A549 (cell line): ENCODE measurements around the gene ANK3. TPM values are rescaled to one million over a fixed set of nuclear protein-coding genes. Genes with fewer than 3 reads are reported as not detected.
A peak's percentile ranks its signal among the peaks of the same experiment; 100 is the strongest.

Experiments
- ATAC-seq, 2 experiments: fragments of 200-7000 bp in 1 of 2; fragments of >200 bp in 1 of 2; cut with Nextera tagmentation in 1 of 2; cut with Tn5 transposase in 1 of 2; 3 replicates each; pipeline versions ENCODE4 v1.8.0 to v1.9.1; 2018 to 2020; ENCODE audit warnings: mild to moderate bottlenecking in 1 of 2, moderate library complexity in 1 of 2
- CTCF ChIA-PET: fragments of 300-600 bp; sonication (Branson Sonifier 250); formaldehyde crosslinking; extraction: SDS; loops from one replicate; lab custom pipeline; 2021; ENCODE audit warnings: antibody characterized with exemption, inconsistent platforms; lab: Yijun Ruan, JAX
- POLR2A ChIA-PET: fragments of 350-600 bp; formaldehyde crosslinking; extraction: SDS; loops from one replicate; lab custom pipeline; 2021; ENCODE audit warnings: antibody characterized with exemption, inconsistent platforms; lab: Yijun Ruan, JAX
- DNase-seq, 2 experiments: peaks; one replicate each; pipeline versions ENCODE4 v3.0.0 to v3.0.0-alpha.2; 2011 to 2016; ENCODE audit warnings: low read depth in 1 of 2, low spot score in 1 of 2
- FAIRE-seq: peaks from 2 replicates; lab custom pipeline; 2011; peaks lifted over from hg19 to GRCh38; lab: Jason Lieb, UNC
- H3K27ac ChIP-seq, 2 experiments: fragments of >200 bp; sonication (Bioruptor Twin); formaldehyde crosslinking; 3 replicates each; pipeline ENCODE4 v1.5.1; 2016 to 2017
- H3K4me1 ChIP-seq: fragments of >200 bp; sonication (Bioruptor Twin); formaldehyde crosslinking; 3 replicates; pipeline ENCODE4 v1.6.1; 2016
- H3K4me2 ChIP-seq: fragments of >200 bp; sonication (Bioruptor Twin); formaldehyde crosslinking; 3 replicates; pipeline ENCODE4 v1.6.1; 2016
- H3K4me3 ChIP-seq: fragments of >200 bp; sonication (Bioruptor Twin); formaldehyde crosslinking; 3 replicates; pipeline ENCODE4 v1.5.1; 2016
- H3K9me3 ChIP-seq: fragments of >200 bp; sonication (Bioruptor Twin); formaldehyde crosslinking; 3 replicates; pipeline ENCODE4 v1.6.1; 2016
- BHLHE40 ChIP-seq: IDR thresholded peaks from 2 replicates; pipeline ENCODE4 v1.6.1; 2012; ENCODE audit warnings: low read depth, low read length, inconsistent platforms
- CBX2 ChIP-seq: fragments of 200-600 bp; sonication (generic); IDR thresholded peaks from 2 replicates; pipeline ENCODE4 v1.6.1; 2016; ENCODE audit warnings: low read depth, mild to moderate bottlenecking, borderline replicate concordance
- CEBPB ChIP-seq, 2 experiments: fragments of >200 bp in 1 of 2; sonication (Bioruptor Twin) in 1 of 2; formaldehyde crosslinking in 1 of 2; IDR thresholded peaks; 2 replicates each; pipeline ENCODE4 v1.6.1; 2012 to 2016
- E2F6 ChIP-seq: IDR thresholded peaks from 2 replicates; pipeline ENCODE4 v1.6.1; 2012; ENCODE audit warnings: low read depth, borderline replicate concordance
- ELK1 ChIP-seq: fragments of 150-350 bp; IDR thresholded peaks from 2 replicates; pipeline ENCODE4 v1.6.1; 2014; ENCODE audit warnings: low read depth, mild to moderate bottlenecking, low read length
- FOSL2 ChIP-seq, 2 experiments: fragments of 450-650 bp in 1 of 2; fragments of >200 bp in 1 of 2; sonication (Bioruptor Twin) in 1 of 2; formaldehyde crosslinking; IDR thresholded peaks; 2 replicates each; pipeline versions ENCODE4 v1.5.0 to v1.6.1; 2016 to 2020; ENCODE audit warnings: mild to moderate bottlenecking in 1 of 2, moderate library complexity in 1 of 2
- GATA3 ChIP-seq: IDR thresholded peaks from 2 replicates; pipeline ENCODE4 v1.6.1; 2012; ENCODE audit warnings: borderline replicate concordance
- JUN ChIP-seq, 2 experiments: fragments of >200 bp; sonication (Bioruptor Twin); formaldehyde crosslinking; IDR thresholded peaks; 2 replicates in 1 of 2; 3 replicates in 1 of 2; pipeline ENCODE4 v1.6.1; 2016 to 2017
- KDM5A ChIP-seq: fragments of 200-600 bp; sonication (generic); IDR thresholded peaks from 2 replicates; pipeline ENCODE4 v1.6.1; 2016; ENCODE audit warnings: antibody characterized with exemption, mild to moderate bottlenecking
- MAX ChIP-seq: IDR thresholded peaks from 2 replicates; pipeline ENCODE4 v1.6.1; 2012
- NPAS2 ChIP-seq: fragments of 250-450 bp; sonication (Bioruptor Pico); IDR thresholded peaks from 2 replicates; pipeline ENCODE4 v1.8.0; 2022; ENCODE audit warnings: mild to moderate bottlenecking, moderate library complexity, borderline replicate concordance
- NR3C1 ChIP-seq: fragments of >200 bp; sonication (Bioruptor Twin); formaldehyde crosslinking; IDR thresholded peaks from 3 replicates; pipeline ENCODE4 v1.6.1; 2017
- PBX3 ChIP-seq: IDR thresholded peaks from 2 replicates; pipeline ENCODE4 v1.6.1; 2012
- TFCP2L1 ChIP-seq: fragments of 250-450 bp; sonication (Bioruptor Pico); IDR thresholded peaks from 2 replicates; pipeline ENCODE4 v1.5.0; 2021; ENCODE audit warnings: mild to moderate bottlenecking
- USF2 ChIP-seq: fragments of 450-650 bp; IDR thresholded peaks from 2 replicates; pipeline ENCODE4 v1.6.1; 2014; ENCODE audit warnings: antibody characterized with exemption
- ZFP36 ChIP-seq: fragments of 450-650 bp; IDR thresholded peaks from 2 replicates; pipeline ENCODE4 v1.6.1; 2014; ENCODE audit warnings: borderline replicate concordance; ENCODE audit not compliant: partially characterized antibody
- ZNF302 ChIP-seq: fragments of 250-450 bp; sonication (Bioruptor Pico); IDR thresholded peaks from 2 replicates; pipeline ENCODE4 v1.9.0; 2021; ENCODE audit warnings: inconsistent platforms, mild to moderate bottlenecking, moderate library complexity
- ZSCAN20 ChIP-seq: fragments of 250-450 bp; sonication (Bioruptor Pico); IDR thresholded peaks from 2 replicates; pipeline ENCODE4 v1.8.0; 2022; ENCODE audit warnings: mild to moderate bottlenecking, moderate library complexity
- WGBS: methylation state at CpG from one replicate; pipeline ENCODE4 v1.1.6; 2017; ENCODE audit errors: missing lambda C conversion rate; 5-methylcytosine and 5-hydroxymethylcytosine counted together
- polyA plus RNA-seq, 4 experiments: library from polyadenylated mRNA; depleted of rRNA in 3 of 4; stranded (reverse); fragments of >200 nt; fragmentation: RNase III in 1 of 4; extraction: RNeasy Plus Mini Kit Qiagen cat#74134 plus additional on column Dnase treatment in 1 of 4; gene quantifications; 2 replicates in 3 of 4; 3 replicates in 1 of 4; pipeline ENCODE4 v1.2.3, GENCODE V29; 2011 to 2017

Gene ANK3
- polyA plus RNA-seq, 2 of the 4 experiments (the other 2 are of a cell fraction), result 0.56 to 5.4 TPM

GRCh38 chr10:60186315-60187071 is 203.2 kb downstream of the ANK3 start (continued):
- TF ChIP-seq MAX, result peak; percentile 62
- 0 out of 2 replicates have a peak, but pooled peaks have one; percentile 22 for TF ChIP-seq GATA3
- peak; percentile 28; the same call in 1 of the 2 replicates for TF ChIP-seq E2F6
- TF ChIP-seq KDM5A, result no peak
- no peak for TF ChIP-seq BHLHE40
- no peak for TF ChIP-seq ZSCAN20 (CRISPR knock-in tag)

GRCh38 chr10:60185421-60185820 is 204.3 kb downstream of the ANK3 start:
- FAIRE-seq, result no peak
- no peak for DNase-seq
- Histone ChIP-seq H3K4me2 (peak overlapping the region; percentile 71; the same call in 2 of the 3 replicates), H3K9me3 (peaks cover 1% of the 10 kb centered on the region; the same call in 1 of the 3 replicates), H3K4me1 (peaks cover 27% of the 10 kb centered on the region), H3K27ac (no peak overlapping the region), H3K4me3 (no peak overlapping the region)
- TF ChIP-seq TFCP2L1 (CRISPR knock-in tag) (no peak), JUN (IDR thresholded peaks at IDR 0.05) (no peak), CEBPB (IDR thresholded peaks at IDR 0.05) (no peak), ZFP36 (no peak), USF2 (no peak), ELK1 (no peak), NPAS2 (CRISPR knock-in tag) (no peak)
- no peak for ATAC-seq
- ChIA-PET POLR2A (no interaction called here), CTCF (no interaction called here)
- WGBS, result 34% methylated on average over 1 of the region's 1 CpG

- WGBS, result 85% methylated on average over 1 of the region's 1 CpG
- no peak for TF ChIP-seq NR3C1
- no peak for TF ChIP-seq FOSL2 (IDR thresholded peaks at IDR 0.05)
- no peak for TF ChIP-seq FOSL2 (CRISPR knock-in tag; IDR thresholded peaks at IDR 0.05)
- no peak for TF ChIP-seq CBX2
- CTCF ChIA-PET, result interaction anchor here (0.9 to 1.2 kb wide), 2 partner anchors 10 to 22 kb away, joined by 3 read pairs; no protein-coding TSS in a partner anchor
- DNase-seq, result no peak
- Histone ChIP-seq H3K4me1 (peaks cover 25% of the 10 kb centered on the region), H3K4me2 (no peak overlapping the region), H3K4me3 (no peak overlapping the region), H3K27ac (no peak overlapping the region), H3K9me3 (no peaks in the 10 kb centered on the region)
- POLR2A ChIA-PET, result no interaction called here
- FAIRE-seq, result no peak
- no peak for ATAC-seq
Observed at GRCh38 chr10:60182691-60183090, 207.0 kb downstream of the ANK3 start.

- no peak overlapping the region for H3K4me2 ChIP-seq
- no peak overlapping the region for H3K4me3 ChIP-seq
- ChIA-PET CTCF (interaction anchor here (1.1 to 1.3 kb wide), 3 partner anchors 17 to 63 kb away, joined by 3 to 4 read pairs (median 3); no protein-coding TSS in a partner anchor), POLR2A (no interaction called here)
- H3K4me1 ChIP-seq, result peaks cover 15% of the 10 kb centered on the region
- TF ChIP-seq ZNF302 (no peak), MAX (no peak), CEBPB (IDR thresholded peaks at IDR 0.05) (no peak), NPAS2 (CRISPR knock-in tag) (no peak), PBX3 (no peak)
- DNase-seq (no peak), FAIRE-seq (no peak), ATAC-seq (no peak)
- H3K9me3 ChIP-seq, result no peaks in the 10 kb centered on the region
- H3K27ac ChIP-seq, result no peak overlapping the region
- WGBS, result 89% methylated on average over 3 of the region's 3 CpGs
Observed at GRCh38 chr10:60176925-60177324, 212.8 kb downstream of the ANK3 start.
